Activated CD4-positive, CD25-positive, alpha-beta regulatory T cell treated with anti-CD3 and anti-CD28 coated beads, Interleukin-2, amount 50 U/mL, for 16 hours (primary cell): ENCODE measurements around the gene RHBDD1.

Source experiments
- DNase-seq: peaks from one replicate; pipeline ENCODE4 v3.0.0-alpha.2; 2020; ENCODE audit warnings: low read depth, low spot score

RHBDD1 gene

GRCh38 chr2:226983895-226984749, 148.3 kb downstream of the RHBDD1 start:
- no peak for DNase-seq

DNA sequence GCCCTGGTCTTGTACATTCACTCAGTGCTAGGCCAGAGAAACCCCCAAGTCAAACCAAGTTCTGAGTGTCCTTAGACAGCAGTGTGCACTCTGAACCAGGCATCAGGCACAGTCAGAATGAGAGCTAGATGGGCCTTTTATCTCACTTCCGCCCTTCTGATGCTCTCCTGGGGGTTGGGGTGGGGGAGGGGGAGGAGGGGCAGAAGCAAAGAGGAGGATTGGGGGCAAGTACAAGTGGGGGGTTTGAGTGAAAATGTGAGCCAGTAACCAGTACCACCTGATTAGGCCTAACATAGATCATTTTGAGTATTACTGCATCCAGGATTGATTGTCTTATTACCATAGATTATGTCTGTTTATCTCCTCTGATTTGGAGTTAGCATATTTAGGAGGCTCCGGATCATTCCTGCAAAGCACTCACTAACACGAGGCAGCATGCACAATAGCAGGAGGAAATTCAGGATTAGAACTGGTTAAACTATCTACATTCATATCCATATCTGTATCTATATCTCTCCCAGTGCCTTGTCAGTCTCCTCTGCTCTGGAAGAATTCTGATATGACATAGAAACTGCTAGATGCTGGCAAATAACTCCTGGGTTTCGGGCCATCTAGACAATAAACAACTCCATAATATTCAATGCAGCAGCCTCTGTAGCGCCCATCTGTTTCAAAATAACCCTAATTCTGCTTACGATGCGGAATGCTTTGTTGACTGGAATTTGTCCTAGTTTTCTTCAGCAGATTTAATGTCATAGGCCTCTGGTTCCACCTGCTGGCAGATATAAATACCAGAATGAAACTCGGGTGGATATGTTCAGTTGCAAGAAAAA, 149.1 kb downstream of the RHBDD1 start:
- DNase-seq: no peak

DNA sequence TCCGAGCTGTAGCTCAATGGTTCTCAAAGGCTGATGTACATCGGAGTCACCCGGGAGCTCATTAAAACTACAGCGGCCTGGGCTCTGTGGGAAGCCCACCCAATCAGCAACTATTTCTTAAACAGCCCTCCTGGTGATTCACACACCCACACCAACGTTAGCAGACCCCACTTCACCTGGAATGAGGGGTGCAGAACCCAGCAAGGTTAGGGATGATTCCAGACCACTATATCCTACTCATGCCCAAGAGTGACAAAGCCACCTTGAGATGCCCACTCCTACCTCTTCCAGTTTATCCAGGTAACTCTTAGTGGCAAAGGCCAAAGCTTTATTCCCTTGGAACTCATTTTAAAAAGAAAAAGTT, 149.7 kb downstream of the RHBDD1 start:
- no peak for DNase-seq

DNA sequence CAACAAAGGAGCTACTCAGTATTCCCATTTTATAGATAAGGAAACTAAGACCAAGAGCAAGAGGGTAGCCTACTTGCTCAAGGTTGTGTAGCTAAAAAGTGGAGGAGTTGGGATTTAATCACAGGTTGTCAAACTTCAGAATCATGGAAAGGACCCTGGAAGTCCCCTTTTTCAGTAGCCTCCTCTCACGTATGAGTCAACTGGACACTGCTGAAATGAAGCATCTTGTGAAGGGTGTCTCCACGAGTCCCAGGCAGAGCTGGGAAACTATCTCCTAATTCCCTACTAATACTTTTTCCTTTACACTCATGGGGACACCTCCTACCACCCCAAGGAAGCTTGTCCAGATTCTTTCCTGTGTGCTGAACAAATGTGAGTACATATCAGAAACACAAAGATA, 155.8 kb downstream of the RHBDD1 start:
- DNase-seq: no peak

- DNase-seq: no peak
These were observed 157.3 kb downstream of the RHBDD1 start for GRCh38 chr2:226993171-226993570.

GRCh38 chr2:226994775-226995174, 158.9 kb downstream of the RHBDD1 start:
- no peak for DNase-seq

DNA sequence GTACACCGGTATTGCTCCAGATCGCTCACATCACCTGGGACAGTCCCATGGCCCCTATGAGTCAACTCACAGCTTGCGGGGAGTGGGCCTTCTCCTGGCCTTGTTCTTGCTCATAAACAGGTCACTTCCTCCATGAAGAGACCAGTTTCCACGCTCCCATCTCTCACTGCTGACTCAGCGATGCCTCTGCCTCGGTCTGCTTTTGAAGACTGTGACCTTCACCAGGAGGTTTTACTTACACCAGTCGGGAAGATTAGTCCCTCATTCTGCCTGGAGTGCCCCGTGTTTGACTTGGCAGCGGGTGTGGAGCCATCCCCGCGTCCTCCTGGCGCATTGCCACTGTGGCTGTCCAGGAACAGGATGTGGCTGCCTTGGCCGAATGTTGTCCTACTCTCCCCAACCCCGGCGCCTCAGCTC, 159.8 kb downstream of the RHBDD1 start:
- DNase-seq: no peak

- no peak for DNase-seq
These were observed 163.8 kb downstream of the RHBDD1 start for GRCh38 chr2:226999661-227000060.

DNA sequence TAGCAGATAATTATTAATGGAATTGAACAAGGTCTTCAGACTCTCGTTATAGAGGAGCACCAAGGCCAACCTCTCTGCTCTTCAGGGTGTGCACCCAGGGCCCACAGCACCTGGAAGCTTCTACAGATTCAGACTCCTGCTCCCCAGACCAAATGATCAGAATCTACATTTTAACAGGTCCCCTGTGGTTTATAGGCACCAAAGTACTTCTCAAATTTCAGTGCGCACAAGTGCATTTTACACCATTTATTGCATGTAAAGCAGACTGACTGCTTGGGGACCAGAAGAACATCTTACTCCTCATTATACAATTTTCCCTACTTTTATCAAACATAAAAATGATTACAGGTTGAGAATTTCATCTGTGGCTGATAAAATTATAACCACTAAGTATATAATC, 164.3 kb downstream of the RHBDD1 start:
- DNase-seq: no peak

DNA sequence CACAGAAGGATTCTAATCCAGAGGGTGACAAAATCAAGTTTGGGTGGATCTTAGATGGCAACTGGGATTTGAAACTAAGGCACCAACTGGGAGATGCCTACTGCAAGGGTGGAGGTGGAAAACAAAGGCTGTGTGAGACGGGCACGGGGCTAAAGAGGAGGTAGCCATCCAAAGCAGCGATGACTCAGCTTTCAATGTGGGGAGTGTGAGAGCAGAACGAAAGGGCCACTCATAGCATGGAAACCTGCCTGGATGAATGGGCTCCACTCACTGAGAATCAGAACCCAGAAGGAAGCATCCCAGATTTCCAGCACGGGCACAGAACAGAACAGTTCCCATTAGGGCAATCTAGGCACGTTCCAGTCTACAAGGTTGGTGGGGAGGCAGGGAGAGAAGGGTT, 168.6 kb downstream of the RHBDD1 start:
- no peak for DNase-seq

GRCh38 chr2:227006189-227006897, 170.5 kb downstream of the RHBDD1 start:
- DNase-seq: no peak

GRCh38 chr2:227007148-227007547, 171.3 kb downstream of the RHBDD1 start:
- no peak for DNase-seq

DNA sequence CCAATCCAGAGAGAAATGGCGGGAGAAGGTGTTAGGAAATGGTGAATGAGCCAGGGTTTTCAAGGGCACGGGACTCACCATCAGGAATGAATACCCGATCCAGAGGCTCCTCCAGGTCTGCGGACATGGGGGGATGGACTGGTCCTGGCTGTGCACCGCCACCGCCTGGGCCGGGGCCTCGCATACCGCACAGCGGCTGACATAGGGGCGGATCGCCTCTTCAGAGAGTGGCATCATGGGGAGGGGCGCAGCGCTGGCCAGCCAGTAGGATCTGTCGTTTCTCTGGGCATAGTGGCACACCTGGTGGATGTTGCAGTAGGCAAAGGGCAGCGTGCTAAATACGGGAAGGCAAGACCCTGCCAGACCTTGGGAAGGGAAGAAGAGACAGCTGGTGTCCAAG, 172.1 kb downstream of the RHBDD1 start:
- no peak for DNase-seq

GRCh38 chr2:227010433-227010832, 174.6 kb downstream of the RHBDD1 start:
- no peak for DNase-seq

DNA sequence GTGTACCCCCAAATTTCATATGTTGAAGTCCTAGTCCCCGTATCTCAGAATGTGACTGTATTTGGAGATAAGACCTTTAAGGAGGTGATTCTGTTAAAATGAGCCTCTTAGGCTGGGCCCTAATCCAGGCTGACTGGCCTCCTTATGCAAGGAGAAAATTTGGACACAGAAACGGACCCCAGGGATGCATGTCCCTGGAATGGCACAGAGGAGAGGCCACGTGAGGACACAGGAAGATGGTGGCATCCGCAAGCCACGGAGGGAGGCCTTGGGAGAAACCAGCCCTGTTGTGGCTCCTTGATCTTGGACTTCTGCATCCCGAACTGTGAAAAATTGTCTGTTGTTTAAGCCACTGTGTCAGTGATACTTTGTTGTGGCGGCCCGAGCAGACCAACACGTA, 177.5 kb downstream of the RHBDD1 start:
- DNase-seq: no peak

DNA sequence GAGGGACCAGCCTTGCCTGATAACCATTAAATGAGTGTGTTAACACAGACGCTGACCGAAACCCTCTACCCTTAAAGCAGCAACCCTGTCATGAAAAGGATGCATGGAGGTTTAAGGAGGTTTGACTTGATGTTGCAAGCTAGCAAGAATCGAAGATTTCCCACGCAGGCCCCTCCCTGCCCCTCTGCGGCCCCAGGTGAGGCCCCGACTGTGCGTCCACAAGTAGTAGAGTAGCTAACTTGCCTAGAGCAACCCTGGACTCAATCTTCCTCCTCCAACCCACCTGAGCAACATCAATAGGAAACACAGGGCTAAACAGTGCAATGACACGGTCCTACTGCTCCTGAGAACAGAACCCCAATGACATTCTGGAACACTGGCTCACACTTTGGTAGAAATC, 178.0 kb downstream of the RHBDD1 start:
- DNase-seq: no peak

DNA sequence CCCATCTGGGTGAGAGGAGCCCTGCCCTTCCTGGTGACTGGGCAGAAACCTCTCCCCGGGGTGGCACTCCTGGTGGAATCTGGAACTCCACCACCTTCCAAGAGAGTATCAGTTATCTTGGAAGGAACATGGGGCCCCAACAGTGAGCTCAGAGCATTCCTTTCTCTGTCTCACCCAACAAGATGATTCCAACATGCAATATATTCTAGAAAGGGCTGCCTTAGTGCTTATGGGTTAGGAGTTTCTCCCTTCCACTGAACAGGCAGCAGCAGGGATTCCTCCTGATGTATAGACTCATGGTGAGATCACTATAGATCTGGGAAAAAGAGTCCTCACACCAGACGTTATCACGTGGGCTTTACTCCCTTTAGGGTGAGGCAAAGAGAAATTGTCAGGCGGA, 181.0 kb downstream of the RHBDD1 start:
- no peak for DNase-seq

DNA sequence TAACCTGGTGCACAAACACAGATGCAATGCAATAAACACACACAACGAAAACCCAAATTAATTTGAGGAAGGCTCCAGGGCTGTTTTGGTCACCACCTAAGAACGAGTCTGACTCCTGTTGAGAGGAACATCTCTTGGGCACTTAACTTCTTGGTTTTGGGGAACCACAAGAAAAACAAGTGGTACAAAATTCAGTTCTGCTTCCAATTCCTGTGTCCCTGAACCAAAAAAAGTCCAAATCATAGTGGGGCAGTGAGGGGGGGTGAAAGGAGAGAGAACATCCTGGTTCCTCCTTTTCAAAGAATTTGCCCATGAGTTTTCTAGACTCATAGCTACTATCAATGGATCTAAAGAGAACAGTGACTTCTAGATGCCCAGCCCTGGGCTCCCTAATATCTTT, 184.6 kb downstream of the RHBDD1 start:
- DNase-seq: no peak

- DNase-seq: no peak
These were observed 186.8 kb downstream of the RHBDD1 start for GRCh38 chr2:227022608-227023007.

DNA sequence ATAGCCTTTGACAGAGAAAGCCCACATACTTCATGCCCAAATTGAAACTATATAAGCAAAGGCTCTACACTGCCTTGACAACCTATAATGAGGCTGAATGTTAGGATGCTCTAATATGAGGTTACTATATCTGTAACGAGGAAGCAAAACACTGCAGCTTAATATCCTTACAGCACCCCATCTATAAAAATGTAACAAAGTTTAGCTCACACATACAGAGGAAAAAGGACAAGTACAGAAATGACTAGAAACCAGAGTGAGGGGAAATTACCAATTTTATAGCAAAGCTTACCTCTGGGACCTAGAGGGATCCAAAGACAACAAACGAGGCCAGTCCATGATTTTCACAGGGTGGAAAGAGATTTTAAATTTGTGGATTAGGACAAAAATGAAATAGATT, 189.7 kb downstream of the RHBDD1 start:
- DNase-seq: no peak

- DNase-seq: no peak
These were observed 193.7 kb downstream of the RHBDD1 start for GRCh38 chr2:227029426-227030105.

DNA sequence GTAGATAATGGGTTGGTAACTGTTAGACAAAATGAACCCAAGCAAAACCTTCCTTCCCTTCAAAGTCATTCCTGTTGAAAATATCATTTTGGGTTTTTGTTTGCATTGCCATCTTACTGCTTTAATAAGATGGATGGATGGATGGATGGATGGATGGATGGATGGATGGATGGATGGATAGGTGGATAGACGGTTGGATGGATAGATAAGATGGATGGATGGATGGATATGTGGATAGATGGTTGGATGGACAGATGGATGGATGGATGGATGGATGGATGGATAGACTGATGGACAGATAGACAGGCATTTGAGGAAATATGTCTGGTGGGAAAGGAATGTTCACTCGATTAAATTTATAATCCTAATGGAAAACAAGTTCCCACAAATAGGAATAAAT, 194.9 kb downstream of the RHBDD1 start:
- DNase-seq: no peak
